Epithelial cell of proximal tubule (primary cell): ENCODE results near the gene CYP1A1. TPM values are rescaled to one million over a fixed set of nuclear protein-coding genes. Genes with fewer than 3 reads are reported as not detected.

Experiments
- DNase-seq: peaks from one replicate; pipeline ENCODE4 v3.0.0-alpha.2; 2011; ENCODE audit warnings: low read depth
- H3K4me3 ChIP-seq: 2 replicates; pipeline ENCODE4 v1.5.1; 2011; ENCODE audit warnings: low read depth, mild to moderate bottlenecking, low read length
- CTCF ChIP-seq: conservative IDR thresholded peaks from 2 replicates; pipeline ENCODE4 v1.5.1; 2012; ENCODE audit warnings: low read depth, mild to moderate bottlenecking, low read length
- total RNA-seq: library from RNA; depleted of rRNA; stranded (reverse); fragments of >200 nt; gene quantifications from 2 replicates; pipeline ENCODE4 v1.2.3, GENCODE V29; 2015

CYP1A1 gene, protein sequence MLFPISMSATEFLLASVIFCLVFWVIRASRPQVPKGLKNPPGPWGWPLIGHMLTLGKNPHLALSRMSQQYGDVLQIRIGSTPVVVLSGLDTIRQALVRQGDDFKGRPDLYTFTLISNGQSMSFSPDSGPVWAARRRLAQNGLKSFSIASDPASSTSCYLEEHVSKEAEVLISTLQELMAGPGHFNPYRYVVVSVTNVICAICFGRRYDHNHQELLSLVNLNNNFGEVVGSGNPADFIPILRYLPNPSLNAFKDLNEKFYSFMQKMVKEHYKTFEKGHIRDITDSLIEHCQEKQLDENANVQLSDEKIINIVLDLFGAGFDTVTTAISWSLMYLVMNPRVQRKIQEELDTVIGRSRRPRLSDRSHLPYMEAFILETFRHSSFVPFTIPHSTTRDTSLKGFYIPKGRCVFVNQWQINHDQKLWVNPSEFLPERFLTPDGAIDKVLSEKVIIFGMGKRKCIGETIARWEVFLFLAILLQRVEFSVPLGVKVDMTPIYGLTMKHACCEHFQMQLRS
- 0.14 and 0.52 TPM in 2 replicates for total RNA-seq

DNA sequence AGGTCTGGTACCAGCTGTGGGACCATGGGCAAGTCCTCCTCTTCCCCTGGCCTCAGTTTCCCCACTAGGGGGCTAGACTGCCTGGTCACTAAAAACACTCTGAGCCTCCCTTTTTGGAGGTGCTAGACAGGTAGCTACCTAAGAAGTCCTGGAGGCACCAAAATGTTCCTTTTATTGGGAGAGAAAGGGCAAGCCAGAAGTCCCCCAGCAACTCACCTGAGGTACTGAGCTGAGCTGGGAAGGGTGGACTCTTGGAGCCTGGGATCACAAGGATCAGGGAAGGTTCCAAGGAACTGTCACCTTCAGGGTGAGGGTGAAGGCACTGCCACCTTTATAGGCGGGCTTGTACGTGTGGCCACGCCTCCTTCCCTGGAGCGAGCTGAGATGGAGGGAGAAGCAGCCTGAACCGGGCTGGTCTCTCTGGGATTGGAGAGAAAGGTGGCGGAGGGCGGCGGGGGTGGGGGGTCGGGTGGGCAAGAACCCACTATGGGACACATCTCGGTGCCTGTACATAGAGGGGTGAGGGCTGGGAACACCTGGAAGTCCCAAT lies at the start of gene CYP1A1:
TSS of gene CYP1A1 (minus strand) at position 304 of the 550 bp plus-strand sequence. CDS start 2,431 bp downstream, outside the sequence.
- no peak for TF ChIP-seq CTCF
- peak within 1 kb of the TSS; percentile 57 for H3K4me3 ChIP-seq
- DNase-seq = no peak

- DNase-seq = no peak
- no peak for TF ChIP-seq CTCF
- H3K4me3 ChIP-seq = no peak overlapping the region
Measured at GRCh38 chr15:74773731-74774252, 48.5 kb upstream of the CYP1A1 start.

- DNase-seq = no peak
- H3K4me3 ChIP-seq = no peak overlapping the region
- no peak for TF ChIP-seq CTCF
Measured at GRCh38 chr15:74773329-74773728, 48.0 kb upstream of the CYP1A1 start.

DNA sequence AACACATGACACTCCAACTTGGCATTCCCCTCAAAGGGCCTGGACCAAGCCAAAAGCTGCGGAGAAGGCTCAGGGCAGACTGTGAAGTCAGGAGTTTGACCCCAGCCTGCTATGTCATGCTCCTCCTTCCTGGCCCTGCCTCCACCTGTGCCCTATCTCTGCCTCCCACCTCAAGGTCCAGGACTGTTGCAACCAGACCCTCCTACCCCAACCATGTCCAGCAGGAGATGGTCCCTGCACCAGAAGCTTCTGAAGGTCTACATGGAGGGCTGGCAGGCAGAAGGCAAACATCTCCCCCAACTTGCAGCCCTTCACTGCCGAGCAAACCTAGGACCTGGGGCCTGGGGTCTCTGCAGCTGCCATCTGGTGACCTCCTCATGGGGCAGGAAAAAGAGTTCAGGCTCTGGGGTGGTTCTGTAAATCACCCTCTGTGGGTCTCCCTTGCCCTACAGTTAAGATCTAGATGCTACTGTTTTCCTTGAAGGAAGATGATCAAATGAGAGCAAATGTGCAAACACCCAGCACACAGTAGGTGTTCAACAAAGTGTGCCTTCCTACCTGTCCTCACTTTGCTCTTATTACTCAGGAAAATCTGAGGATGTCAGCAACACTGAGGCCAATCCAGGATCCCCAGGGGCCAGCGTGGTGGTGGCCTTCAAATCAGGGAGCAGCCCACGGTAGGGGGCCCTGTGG lies 45.0 kb upstream of the CYP1A1 start:
- no peak for TF ChIP-seq CTCF
- no peak for DNase-seq
- no peak overlapping the region for H3K4me3 ChIP-seq

DNA sequence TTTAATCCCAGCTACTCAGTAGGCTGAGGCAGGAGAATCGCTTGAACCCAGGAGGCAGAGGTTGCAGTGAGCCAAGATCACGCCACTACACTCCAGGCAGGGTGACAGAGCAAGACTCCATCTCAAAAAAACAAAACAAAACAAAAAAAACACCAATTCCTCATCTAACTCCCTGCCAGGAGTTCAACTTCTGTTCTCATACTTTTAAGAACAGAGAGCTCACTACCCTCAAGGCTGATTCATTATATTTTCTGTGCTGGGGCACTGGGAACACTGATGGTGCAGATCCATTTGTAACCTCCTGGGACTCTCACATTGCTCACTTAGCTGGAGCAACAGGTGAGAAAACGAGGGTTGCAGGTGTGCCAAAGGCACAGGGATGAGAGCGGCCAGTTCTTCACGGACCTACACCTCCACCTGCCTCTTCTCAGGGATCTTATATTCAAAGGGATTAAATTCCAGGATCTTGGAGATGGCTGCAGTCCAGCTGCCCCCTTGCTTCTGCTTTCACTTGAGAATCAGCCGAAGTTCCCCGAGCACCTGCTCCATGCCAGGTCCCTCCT lies 44.2 kb upstream of the CYP1A1 start:
- no peak for TF ChIP-seq CTCF
- no peak overlapping the region for H3K4me3 ChIP-seq
- no peak for DNase-seq

DNA sequence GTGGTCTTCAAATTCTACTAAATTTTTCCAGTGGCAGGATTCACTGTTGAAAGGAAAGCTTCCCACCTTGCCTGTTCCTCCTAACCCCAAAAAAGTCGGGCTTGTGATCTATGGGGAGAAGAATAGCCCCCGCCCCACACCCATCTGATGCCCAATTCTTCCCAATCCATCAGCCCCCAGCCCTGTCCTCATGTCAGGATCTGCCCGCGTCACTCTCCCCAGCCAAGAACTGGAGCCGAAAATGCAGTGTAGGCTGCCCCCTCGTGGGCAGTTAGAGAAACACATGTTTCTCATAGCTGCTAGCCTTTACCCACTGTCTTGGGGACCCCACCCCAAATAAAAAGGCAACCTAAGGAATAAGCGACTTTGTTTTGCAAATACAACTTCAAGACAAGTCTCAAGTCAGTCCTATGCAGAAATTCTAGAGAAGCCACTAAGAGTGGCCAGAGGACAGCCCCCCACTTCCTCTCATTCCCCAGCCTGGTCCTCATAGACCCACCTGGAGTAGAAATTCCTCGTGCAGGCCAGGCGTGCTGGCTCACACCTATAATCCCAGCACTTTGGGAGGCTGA lies 43.5 kb upstream of the CYP1A1 start:
- peak; percentile 77 for TF ChIP-seq CTCF
- no peak for DNase-seq
- no peak overlapping the region for H3K4me3 ChIP-seq
